Left ventricle myocardium superior (tissue), 1 donor: ENCODE results near the gene WDR45B. TPM values are rescaled to one million over a fixed set of nuclear protein-coding genes. Genes with fewer than 3 reads are reported as not detected.

Source experiments
- ATAC-seq: fragments of 200-7000 bp; cut with Tn5 transposase; one replicate; pipeline ENCODE4 v1.9.1; 2020; ENCODE audit warnings: mild to moderate bottlenecking, moderate library complexity
- DNase-seq: peaks from one replicate; pipeline ENCODE4 v3.0.0-alpha.2; 2020
- intact Hi-C: fragments of 100-400 bp; cut with micrococcal nuclease; formaldehyde crosslinking; loops from one replicate; pipeline ENCODE4 v1.11.0; 2022
- long read RNA-seq: library from polyadenylated mRNA; unstranded; transcript quantifications from one replicate; pipeline ENCODE4 v2.0.0, GENCODE V29; 2021
- total RNA-seq: library from RNA; stranded (reverse); fragmentation: NEBNext Ultra II Directional; extraction: Animal tissue kit (Norgen Biotek cat#: 25700); gene quantifications from one replicate; pipeline ENCODE4 v1.2.1, GENCODE V29; 2021
- donor health status: DM: no; HTN: yes; CAD: no; lungs with severe emphysema.

The WDR45B gene
- 37.3 TPM for total RNA-seq
- long read RNA-seq, transcript WDR45B-201 (10 exons, 2,587 nt): major isoform, 43 of 68 reads
- long read RNA-seq, partial matches to known transcripts: 5 of 68 reads
- long read RNA-seq, other reads (novel, unspliced or antisense): 18 of 68 reads

- intact Hi-C loops: no loop called here
Measured at GRCh38 chr17:82648165-82648668, at the start of gene WDR45B. Gene WDR45B (minus strand): TSS chr17:82648444. CDS start chr17:82648340, 104 bp downstream.

GRCh38 chr17:82697808-82698064 is 49.5 kb upstream of the WDR45B start:
- DNase-seq (no peak), ATAC-seq (no peak)
- intact Hi-C loops: no loop called here

More at GRCh38 chr17:82648165-82648668, at the start of gene WDR45B:
- ATAC-seq (peak; percentile 97), DNase-seq (peak; percentile 98)

- intact Hi-C loops: no loop called here
- no peak for ATAC-seq
- DNase-seq: no peak
Measured at GRCh38 chr17:82696916-82697807, 48.9 kb upstream of the WDR45B start.

- intact Hi-C loops: no loop called here
- no peak for DNase-seq
- ATAC-seq: no peak
Measured at GRCh38 chr17:82696259-82696658, 48.0 kb upstream of the WDR45B start.

GRCh38 chr17:82694647-82695046 is 46.4 kb upstream of the WDR45B start:
- DNase-seq (no peak), ATAC-seq (no peak)
- intact Hi-C loops: no loop called here

- intact Hi-C loops: no loop called here
- DNase-seq (no peak), ATAC-seq (no peak)
Measured at GRCh38 chr17:82693168-82693867, 45.1 kb upstream of the WDR45B start.

DNA sequence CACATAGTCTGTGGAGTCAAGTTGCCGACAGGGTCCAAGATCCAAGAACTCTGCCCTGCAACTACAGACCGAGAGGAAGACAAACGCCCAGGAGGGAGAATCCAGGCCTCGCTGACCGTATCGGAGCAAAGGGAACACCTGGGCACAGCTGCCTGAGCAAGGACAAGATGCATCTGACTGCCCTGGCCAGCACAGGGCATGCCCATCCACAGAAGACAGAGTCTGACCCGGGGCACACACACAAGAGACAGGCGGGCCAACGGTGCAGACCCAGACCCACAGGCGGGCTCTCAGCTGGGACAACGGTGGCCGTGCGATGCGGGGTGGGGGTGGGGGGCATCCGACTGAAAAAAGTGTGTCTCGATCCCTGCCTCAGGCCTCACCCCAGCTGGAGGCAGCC is 44.0 kb upstream of the WDR45B start:
- no peak for ATAC-seq
- intact Hi-C loops: no loop called here
- no peak for DNase-seq

GRCh38 chr17:82691714-82692113 is 43.5 kb upstream of the WDR45B start:
- DNase-seq (no peak), ATAC-seq (no peak)
- intact Hi-C loops: no loop called here

DNA sequence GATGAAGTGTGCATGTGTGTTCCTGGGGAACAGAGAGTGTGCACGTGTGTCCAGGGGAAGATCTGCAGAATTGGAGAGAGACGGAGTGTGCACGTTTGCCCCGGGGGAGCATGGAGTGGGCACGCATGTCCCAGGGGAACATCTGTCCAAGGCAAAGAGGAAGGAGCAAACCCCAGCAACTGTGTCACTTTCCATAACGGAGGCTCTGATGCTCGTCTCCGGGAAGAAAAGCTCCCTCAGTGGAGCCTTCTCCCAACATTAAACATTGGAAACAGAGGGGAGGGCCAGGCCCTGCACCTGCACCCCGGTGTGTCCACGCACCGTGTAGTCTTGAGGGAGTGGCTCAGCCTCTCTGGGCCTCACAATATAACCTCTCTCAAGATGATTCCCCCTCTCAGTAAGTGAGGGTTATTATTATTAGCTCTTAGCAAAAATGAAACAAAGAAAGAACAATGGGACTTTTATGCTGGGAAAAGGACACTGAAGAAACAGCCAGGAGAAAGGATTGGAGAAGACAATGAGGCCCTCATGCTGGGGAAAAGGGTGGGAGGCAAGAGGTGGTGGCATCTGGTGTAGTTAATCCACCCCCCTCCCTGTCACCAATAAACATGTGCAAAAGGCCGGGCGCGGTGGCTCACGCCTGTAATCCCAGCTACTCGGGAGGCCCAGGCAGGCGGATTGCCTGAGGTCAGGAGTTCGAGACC is 42.7 kb upstream of the WDR45B start:
- ATAC-seq: no peak
- no peak for DNase-seq
- intact Hi-C loops: no loop called here

DNA sequence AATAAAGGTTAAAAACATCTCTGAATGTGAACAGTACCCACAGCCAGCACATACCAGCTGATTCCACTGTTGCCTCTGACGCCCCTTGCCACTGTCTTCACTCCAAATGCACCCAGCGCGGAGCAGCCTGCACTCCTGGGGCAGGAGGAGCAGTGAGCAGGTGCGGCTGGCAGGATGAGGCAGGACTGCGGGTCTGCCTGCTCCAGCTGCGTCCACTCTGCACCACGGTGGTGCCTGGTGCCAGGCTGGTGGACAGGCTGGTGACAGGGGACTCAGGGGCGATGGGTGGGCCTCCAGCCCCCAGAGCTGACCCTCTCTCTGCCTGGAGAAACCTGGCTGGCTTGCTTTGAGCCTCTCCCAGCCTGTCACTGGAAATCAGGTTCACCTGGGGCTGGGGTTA is 40.8 kb upstream of the WDR45B start:
- ATAC-seq: no peak
- intact Hi-C loops: no loop called here
- no peak for DNase-seq

DNA sequence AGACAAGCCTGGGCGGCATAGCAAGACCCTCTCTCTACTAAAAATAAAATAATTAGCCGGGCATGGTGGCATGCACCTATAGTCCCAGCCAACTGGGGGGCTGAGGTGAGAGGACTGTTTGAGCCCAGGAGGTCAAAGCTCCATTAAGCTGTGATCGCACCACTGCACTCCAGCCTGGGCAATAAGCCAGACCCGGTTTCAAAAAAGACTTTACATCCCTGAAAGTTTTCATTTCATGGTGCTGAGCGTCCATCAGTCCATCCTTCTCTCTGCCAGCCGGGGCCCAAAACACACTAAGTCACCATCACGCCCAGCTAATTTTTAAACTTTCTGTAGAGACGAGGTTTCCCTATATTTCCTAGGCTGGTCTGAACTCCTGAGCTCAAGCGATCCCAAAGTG is 39.6 kb upstream of the WDR45B start:
- DNase-seq (no peak), ATAC-seq (peak; percentile 18)

GRCh38 chr17:82687375-82687861 is 39.2 kb upstream of the WDR45B start:
- peak; percentile 59 for ATAC-seq
- DNase-seq: no peak
- intact Hi-C loops: no loop called here

More for the DNA sequence above, 39.6 kb upstream of the WDR45B start:
- intact Hi-C loops: no loop called here

DNA sequence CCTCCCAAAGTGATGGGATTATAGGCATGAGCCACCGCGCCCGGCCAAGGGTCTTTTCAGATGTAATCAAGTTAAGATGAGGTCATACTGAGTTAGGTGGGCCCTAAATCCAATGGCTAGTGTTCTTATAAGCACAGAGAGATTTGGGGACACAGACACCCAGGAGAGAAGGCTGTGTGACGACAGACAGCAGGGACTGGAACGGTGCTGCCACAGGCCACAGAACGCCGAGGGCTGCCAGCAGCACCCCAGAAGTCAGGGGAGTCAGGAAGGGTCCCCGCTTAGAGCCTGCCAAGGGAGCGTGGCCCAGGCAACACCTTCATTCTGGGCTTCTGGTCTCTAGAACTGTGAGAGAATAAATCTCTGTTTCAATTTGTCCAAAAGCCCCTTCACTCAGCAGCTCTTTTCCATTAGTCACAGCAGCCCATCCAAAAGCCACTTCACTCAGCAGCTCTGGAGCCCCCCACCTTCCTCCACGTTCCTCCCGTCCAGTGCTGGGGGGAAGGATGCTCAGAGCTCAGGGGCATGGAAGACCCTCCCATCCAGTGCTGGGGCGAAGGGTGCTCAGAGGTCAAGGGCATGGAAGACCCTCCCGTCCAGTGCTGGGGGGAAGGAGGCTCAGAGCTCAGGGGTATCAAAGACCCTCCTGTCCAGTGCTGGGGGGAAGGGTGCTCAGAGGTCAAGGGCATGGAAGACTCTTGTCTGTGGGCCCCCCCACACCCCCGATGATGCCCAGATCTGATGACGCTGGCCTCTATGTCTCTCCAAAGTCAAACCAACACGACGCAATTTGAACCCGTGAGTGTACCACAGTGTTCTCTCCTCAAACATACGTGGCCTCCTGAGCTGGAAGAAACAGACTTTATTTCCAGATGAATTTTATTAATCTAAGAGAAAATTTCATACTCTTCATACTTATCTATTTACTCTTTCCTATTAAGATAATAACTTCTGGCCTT is 38.4 kb upstream of the WDR45B start:
- intact Hi-C loops: no loop called here
- ATAC-seq: no peak
- DNase-seq: no peak

DNA sequence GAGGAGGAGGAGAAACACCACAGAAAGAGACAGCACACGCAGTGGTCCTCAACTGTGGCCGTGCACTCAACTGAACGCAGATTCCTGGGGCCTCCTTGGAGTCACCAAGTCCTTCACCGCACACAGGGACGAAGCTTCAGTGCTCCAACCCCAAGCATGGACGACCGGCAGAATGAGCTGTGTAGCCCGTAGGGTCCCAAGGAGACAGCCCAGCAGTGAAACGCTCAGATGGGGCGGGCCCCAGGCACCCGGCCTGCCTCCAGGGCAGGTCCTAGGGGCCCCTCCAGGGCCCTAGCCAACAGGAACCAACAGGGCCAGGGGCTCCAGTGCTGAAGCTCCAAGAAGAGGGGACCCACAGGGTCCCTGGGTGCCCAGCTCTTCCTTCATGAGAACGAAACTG is 37.0 kb upstream of the WDR45B start:
- intact Hi-C loops: no loop called here
- no peak for DNase-seq

DNA sequence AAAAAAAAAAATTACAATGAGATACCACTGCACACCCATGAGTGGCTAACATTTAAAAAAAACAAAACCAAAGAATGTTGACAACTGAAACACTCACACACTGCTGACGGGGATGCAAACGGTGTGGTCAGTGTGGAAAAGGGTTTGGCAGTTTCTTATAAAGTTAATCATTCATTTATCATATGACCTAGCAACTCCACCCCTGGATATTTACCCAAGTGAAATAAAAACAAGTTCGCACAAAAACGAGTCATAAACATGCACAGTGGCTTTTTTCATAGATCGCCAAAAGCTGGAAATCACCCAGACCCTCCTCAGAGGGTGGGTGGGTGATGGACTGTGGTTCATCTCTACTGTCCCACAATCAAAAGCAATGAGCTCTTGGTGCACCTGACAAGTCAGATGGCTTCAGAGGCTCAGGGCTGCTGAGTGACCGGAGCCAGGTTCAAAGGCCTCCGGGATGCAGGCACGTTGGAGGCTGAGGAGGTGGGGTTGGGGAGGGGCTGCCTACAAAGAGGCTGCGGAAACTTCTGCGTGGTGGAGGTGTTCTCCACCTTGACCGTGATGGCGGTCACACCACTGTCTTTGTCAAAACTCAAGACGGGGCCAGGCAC is 36.1 kb upstream of the WDR45B start:
- ATAC-seq (no peak), DNase-seq (no peak)
- intact Hi-C loops: no loop called here

More for the DNA sequence above, 37.0 kb upstream of the WDR45B start:
- no peak for ATAC-seq

DNA sequence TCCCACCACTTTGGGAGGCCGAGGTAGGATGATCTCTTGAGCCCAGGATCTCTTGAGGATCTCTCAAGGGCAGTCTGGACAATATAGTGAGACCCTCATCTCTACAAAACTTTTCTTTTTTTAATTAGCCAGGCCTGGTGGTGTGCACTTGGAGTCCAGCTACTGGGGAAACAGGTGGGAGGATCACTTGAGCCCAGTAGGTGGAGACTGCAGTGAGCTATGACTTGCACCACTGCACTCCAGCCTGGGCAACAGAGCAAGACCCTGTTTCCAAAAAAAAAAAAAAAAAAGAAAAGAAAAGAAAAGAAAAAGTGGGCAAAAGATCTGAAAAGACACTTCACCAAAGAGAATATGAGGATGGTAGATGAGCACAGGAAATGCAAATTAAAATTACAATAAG is 35.3 kb upstream of the WDR45B start:
- intact Hi-C loops: no loop called here
- DNase-seq (no peak), ATAC-seq (no peak)

- intact Hi-C loops: no loop called here
- ATAC-seq: no peak
- DNase-seq: no peak
Measured at GRCh38 chr17:82681547-82681946, 33.3 kb upstream of the WDR45B start.
